GM21390 (cell line): Measurements from ENCODE around the gene TNIP1.

ENCODE experiments used
- ATAC-seq: cut with Tn5 transposase; IDR thresholded peaks from one replicate; pipeline ENCODE4 v1.9.1; 2021; ENCODE audit not compliant: unreplicated experiment

Gene TNIP1

GRCh38 chr5:151002681-151003502 is 77.9 kb downstream of the TNIP1 start:
- no peak for ATAC-seq

- no peak for ATAC-seq
Observed at GRCh38 chr5:151002250-151002649, 78.6 kb downstream of the TNIP1 start.

GRCh38 chr5:151001436-151001835 is 79.4 kb downstream of the TNIP1 start:
- ATAC-seq: no peak

GRCh38 chr5:150999704-151000442 is 81.0 kb downstream of the TNIP1 start:
- ATAC-seq: no peak

GRCh38 chr5:150993826-150994412 is 86.9 kb downstream of the TNIP1 start:
- no peak for ATAC-seq

GRCh38 chr5:150993422-150993821 is 87.4 kb downstream of the TNIP1 start:
- ATAC-seq: no peak

- no peak for ATAC-seq
Observed at GRCh38 chr5:150992705-150993104, 88.1 kb downstream of the TNIP1 start.

- ATAC-seq: no peak
Observed at GRCh38 chr5:150989695-150990094, 91.1 kb downstream of the TNIP1 start.

GRCh38 chr5:150987746-150988145 is 93.1 kb downstream of the TNIP1 start:
- ATAC-seq: no peak
